PFSK-1 (cell line): ENCODE results near the gene NATD1.

Experiments
- POLR2AphosphoS5 ChIP-seq: IDR thresholded peaks from 2 replicates; pipeline ENCODE4 v1.6.1; 2012; ENCODE audit warnings: low read depth, mild to moderate bottlenecking, control low read depth, low read length, moderate library complexity
- SIN3A ChIP-seq: IDR thresholded peaks from 2 replicates; pipeline ENCODE4 v1.6.1; 2012; ENCODE audit warnings: mild to moderate bottlenecking, low read length, moderate library complexity, borderline replicate concordance; ENCODE audit not compliant: insufficient read depth
- TF ChIP-seq, protein P1 (sequence below), 2 experiments: IDR thresholded peaks; 2 replicates each; pipeline versions ENCODE4 v1.6.1 to v1.8.0; 2011 to 2012; ENCODE audit warnings: low read depth in 2 of 2, low read length in 2 of 2, control low read depth in 1 of 2, inconsistent platforms in 1 of 2, mild to moderate bottlenecking in 1 of 2, moderate library complexity in 1 of 2; ENCODE audit not compliant: insufficient read depth in 1 of 2

Gene NATD1

DNA sequence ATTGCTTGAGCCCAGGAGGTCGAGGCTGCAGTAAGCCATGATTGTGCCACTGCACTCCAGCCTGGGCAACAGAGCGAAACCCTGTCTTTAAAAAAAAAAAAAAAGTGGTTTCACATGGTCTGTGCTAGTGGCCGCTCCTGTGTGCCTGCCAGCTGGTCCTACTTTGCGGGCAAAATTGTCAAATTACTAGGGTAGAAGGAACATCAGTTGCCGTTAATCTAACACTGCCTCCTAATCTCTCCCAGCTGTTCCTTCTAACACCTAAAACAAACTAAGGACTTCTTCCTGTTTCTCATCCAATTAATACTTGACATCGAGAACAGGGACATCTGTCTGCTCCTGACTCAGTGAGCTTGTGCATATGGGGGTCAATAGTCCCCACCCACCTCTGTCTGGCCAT is 63.1 kb downstream of the NATD1 start:
- no peak for TF ChIP-seq SIN3A

DNA sequence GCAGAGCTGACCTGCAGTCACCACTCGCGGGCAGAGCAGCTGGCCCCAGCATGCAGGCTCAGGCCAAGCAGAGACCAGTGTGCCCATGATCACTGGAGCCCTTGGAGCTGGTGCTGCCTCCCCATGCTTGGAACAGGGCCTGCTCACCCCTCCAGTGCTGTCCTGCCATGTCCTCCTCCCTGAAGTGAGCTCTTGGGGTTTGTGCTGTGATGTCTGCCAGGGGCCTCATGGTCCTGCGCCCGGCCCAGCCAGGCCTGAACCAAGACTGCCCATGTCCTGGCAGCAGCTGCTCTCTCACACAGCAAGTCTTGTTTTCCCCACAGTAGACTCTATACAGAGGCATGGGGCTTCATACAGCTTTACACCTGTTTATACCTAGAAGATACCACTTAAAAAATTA is 63.8 kb downstream of the NATD1 start:
- no peak for TF ChIP-seq SIN3A
- TF ChIP-seq, protein P1, sequence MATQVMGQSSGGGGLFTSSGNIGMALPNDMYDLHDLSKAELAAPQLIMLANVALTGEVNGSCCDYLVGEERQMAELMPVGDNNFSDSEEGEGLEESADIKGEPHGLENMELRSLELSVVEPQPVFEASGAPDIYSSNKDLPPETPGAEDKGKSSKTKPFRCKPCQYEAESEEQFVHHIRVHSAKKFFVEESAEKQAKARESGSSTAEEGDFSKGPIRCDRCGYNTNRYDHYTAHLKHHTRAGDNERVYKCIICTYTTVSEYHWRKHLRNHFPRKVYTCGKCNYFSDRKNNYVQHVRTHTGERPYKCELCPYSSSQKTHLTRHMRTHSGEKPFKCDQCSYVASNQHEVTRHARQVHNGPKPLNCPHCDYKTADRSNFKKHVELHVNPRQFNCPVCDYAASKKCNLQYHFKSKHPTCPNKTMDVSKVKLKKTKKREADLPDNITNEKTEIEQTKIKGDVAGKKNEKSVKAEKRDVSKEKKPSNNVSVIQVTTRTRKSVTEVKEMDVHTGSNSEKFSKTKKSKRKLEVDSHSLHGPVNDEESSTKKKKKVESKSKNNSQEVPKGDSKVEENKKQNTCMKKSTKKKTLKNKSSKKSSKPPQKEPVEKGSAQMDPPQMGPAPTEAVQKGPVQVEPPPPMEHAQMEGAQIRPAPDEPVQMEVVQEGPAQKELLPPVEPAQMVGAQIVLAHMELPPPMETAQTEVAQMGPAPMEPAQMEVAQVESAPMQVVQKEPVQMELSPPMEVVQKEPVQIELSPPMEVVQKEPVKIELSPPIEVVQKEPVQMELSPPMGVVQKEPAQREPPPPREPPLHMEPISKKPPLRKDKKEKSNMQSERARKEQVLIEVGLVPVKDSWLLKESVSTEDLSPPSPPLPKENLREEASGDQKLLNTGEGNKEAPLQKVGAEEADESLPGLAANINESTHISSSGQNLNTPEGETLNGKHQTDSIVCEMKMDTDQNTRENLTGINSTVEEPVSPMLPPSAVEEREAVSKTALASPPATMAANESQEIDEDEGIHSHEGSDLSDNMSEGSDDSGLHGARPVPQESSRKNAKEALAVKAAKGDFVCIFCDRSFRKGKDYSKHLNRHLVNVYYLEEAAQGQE (IDR thresholded peaks at IDR 0.05; ENCODE audit: insufficient read depth in 1 of 2, low read depth in 2 of 2, low read length in 2 of 2), result no peak
- TF ChIP-seq POLR2AphosphoS5, result no peak
